BE2C (cell line): Measurements from ENCODE around the gene VTI1A.

Source experiments
- DNase-seq: peaks from one replicate; pipeline ENCODE4 v3.0.0-alpha.2; 2020
- H3K27me3 ChIP-seq: fragments of 250-450 bp; sonication (Bioruptor Pico); 2 replicates; pipeline ENCODE4 v1.5.1; 2020; ENCODE audit warnings: mild to moderate bottlenecking
- H3K36me3 ChIP-seq: fragments of 250-450 bp; sonication (Bioruptor Pico); 2 replicates; pipeline ENCODE4 v1.5.1; 2020; ENCODE audit warnings: mild to moderate bottlenecking
- H3K4me1 ChIP-seq: fragments of 250-450 bp; sonication (Bioruptor Pico); 2 replicates; pipeline ENCODE4 v1.5.1; 2020
- H3K4me3 ChIP-seq: 2 replicates; pipeline ENCODE4 v1.5.1; 2011; ENCODE audit warnings: low read depth, low read length
- H3K9me3 ChIP-seq: fragments of 250-450 bp; sonication (Bioruptor Pico); 2 replicates; pipeline ENCODE4 v1.5.1; 2020
- CTCF ChIP-seq: IDR thresholded peaks from 2 replicates; pipeline ENCODE4 v1.5.1; 2012; ENCODE audit warnings: mild to moderate bottlenecking, low read depth, low read length

Gene VTI1A

GRCh38 chr10:112503643-112504042 is 56.6 kb downstream of the VTI1A start:
- H3K4me1 ChIP-seq = no peaks in the 10 kb centered on the region
- H3K36me3 ChIP-seq = no peaks in the 10 kb centered on the region

GRCh38 chr10:112507046-112507445 is 60.0 kb downstream of the VTI1A start:
- H3K27me3 ChIP-seq = no peaks in the 10 kb centered on the region
- H3K4me1 ChIP-seq = no peaks in the 10 kb centered on the region
- H3K9me3 ChIP-seq = no peaks in the 10 kb centered on the region
- no peaks in the 10 kb centered on the region for H3K36me3 ChIP-seq
- no peak overlapping the region for H3K4me3 ChIP-seq
- no peak for TF ChIP-seq CTCF
- DNase-seq = peak; percentile 6

More at GRCh38 chr10:112503643-112504042, 56.6 kb downstream of the VTI1A start:
- no peak for DNase-seq
- Histone ChIP-seq H3K9me3 (no peaks in the 10 kb centered on the region), H3K27me3 (no peaks in the 10 kb centered on the region), H3K4me3 (no peak overlapping the region)
- TF ChIP-seq CTCF = no peak

GRCh38 chr10:112507988-112508387 is 61.0 kb downstream of the VTI1A start:
- DNase-seq = no peak
- Histone ChIP-seq H3K36me3 (no peaks in the 10 kb centered on the region), H3K9me3 (no peaks in the 10 kb centered on the region), H3K4me3 (no peak overlapping the region), H3K4me1 (no peaks in the 10 kb centered on the region), H3K27me3 (no peaks in the 10 kb centered on the region)
- TF ChIP-seq CTCF = no peak

- Histone ChIP-seq H3K27me3 (no peaks in the 10 kb centered on the region), H3K36me3 (no peaks in the 10 kb centered on the region), H3K4me3 (no peak overlapping the region), H3K9me3 (no peaks in the 10 kb centered on the region), H3K4me1 (no peaks in the 10 kb centered on the region)
- no peak for TF ChIP-seq CTCF
- no peak for DNase-seq
These were observed 62.7 kb downstream of the VTI1A start for GRCh38 chr10:112509558-112510291.

- no peaks in the 10 kb centered on the region for H3K27me3 ChIP-seq
- H3K9me3 ChIP-seq = no peaks in the 10 kb centered on the region
- no peak for DNase-seq
- no peak overlapping the region for H3K4me3 ChIP-seq
- TF ChIP-seq CTCF = no peak
- no peaks in the 10 kb centered on the region for H3K4me1 ChIP-seq
- no peaks in the 10 kb centered on the region for H3K36me3 ChIP-seq
These were observed 63.4 kb downstream of the VTI1A start for GRCh38 chr10:112510384-112510783.

GRCh38 chr10:112512294-112512693 is 65.3 kb downstream of the VTI1A start:
- Histone ChIP-seq H3K4me1 (no peaks in the 10 kb centered on the region), H3K4me3 (no peak overlapping the region), H3K27me3 (no peaks in the 10 kb centered on the region), H3K9me3 (no peaks in the 10 kb centered on the region), H3K36me3 (no peaks in the 10 kb centered on the region)
- no peak for TF ChIP-seq CTCF
- DNase-seq = no peak
